H9 (cell line): ENCODE results near the gene ARHGAP24. TPM values are rescaled to one million over a fixed set of nuclear protein-coding genes. Genes with fewer than 3 reads are reported as not detected.

ENCODE experiments used
- DNase-seq: peaks from one replicate; pipeline ENCODE4 v3.0.0-alpha.2; 2017
- H2AFZ ChIP-seq: one replicate; pipeline ENCODE4 v1.6.1; 2013; ENCODE audit warnings: mild to moderate bottlenecking, low read length, control low read depth, moderate library complexity
- H2AK5ac ChIP-seq: 2 replicates; pipeline ENCODE4 v1.6.1; 2013; ENCODE audit warnings: low read length, control low read depth, mixed read lengths; ENCODE audit not compliant: insufficient read length
- H2BK120ac ChIP-seq: one replicate; pipeline ENCODE4 v1.6.1; 2013; ENCODE audit warnings: low read depth, mild to moderate bottlenecking, low read length, control low read depth, inconsistent platforms; ENCODE audit not compliant: poor library complexity, severe bottlenecking
- H2BK12ac ChIP-seq: 2 replicates; pipeline ENCODE4 v1.6.1; 2013; ENCODE audit warnings: low read length, control low read depth, mixed read lengths, low read depth; ENCODE audit not compliant: insufficient read length
- H2BK15ac ChIP-seq: 2 replicates; pipeline ENCODE4 v1.6.1; 2013; ENCODE audit warnings: low read depth, low read length, control low read depth
- H2BK20ac ChIP-seq: one replicate; pipeline ENCODE4 v1.6.1; 2013; ENCODE audit warnings: low read depth, mild to moderate bottlenecking, low read length, control low read depth, inconsistent platforms; ENCODE audit not compliant: poor library complexity, severe bottlenecking
- H2BK5ac ChIP-seq: 2 replicates; pipeline ENCODE4 v1.6.1; 2013; ENCODE audit warnings: low read length, control low read depth, mixed read lengths; ENCODE audit not compliant: insufficient read length
- H3K14ac ChIP-seq: 2 replicates; pipeline ENCODE4 v1.6.1; 2013; ENCODE audit warnings: low read length, control low read depth; ENCODE audit not compliant: insufficient read depth
- H3K18ac ChIP-seq: 2 replicates; pipeline ENCODE4 v1.6.1; 2013; ENCODE audit warnings: low read depth, mild to moderate bottlenecking, mixed read lengths, low read length, control low read depth; ENCODE audit not compliant: insufficient read length
- H3K23ac ChIP-seq: 2 replicates; pipeline ENCODE4 v1.6.1; 2013; ENCODE audit warnings: low read length, control low read depth, mixed read lengths, low read depth; ENCODE audit not compliant: insufficient read length
- H3K23me2 ChIP-seq: 2 replicates; pipeline ENCODE4 v1.6.1; 2013; ENCODE audit warnings: low read depth, mild to moderate bottlenecking, mixed read lengths, low read length, control low read depth; ENCODE audit not compliant: insufficient read length, poor library complexity, severe bottlenecking
- H3K27ac ChIP-seq: 2 replicates; pipeline ENCODE4 v1.5.1; 2013; ENCODE audit warnings: low read length, control low read depth, mixed read lengths, low read depth; ENCODE audit not compliant: insufficient read length
- H3K27me3 ChIP-seq: 2 replicates; pipeline ENCODE4 v1.6.1; 2013; ENCODE audit warnings: low read length, control low read depth, inconsistent platforms; ENCODE audit not compliant: insufficient read depth
- H3K4ac ChIP-seq: 2 replicates; pipeline ENCODE4 v1.6.1; 2013; ENCODE audit warnings: low read depth, mild to moderate bottlenecking, control low read depth, inconsistent platforms, low read length, moderate library complexity
- H3K4me1 ChIP-seq: 2 replicates; pipeline ENCODE4 v1.6.1; 2013; ENCODE audit warnings: low read length, control low read depth, inconsistent platforms; ENCODE audit not compliant: insufficient read depth
- H3K4me2 ChIP-seq: 2 replicates; pipeline ENCODE4 v1.6.1; 2013; ENCODE audit warnings: low read length, control low read depth, mixed read lengths; ENCODE audit not compliant: insufficient read length, insufficient read depth
- H3K56ac ChIP-seq: 2 replicates; pipeline ENCODE4 v1.6.1; 2013; ENCODE audit warnings: low read depth, mild to moderate bottlenecking, mixed read lengths, low read length, control low read depth; ENCODE audit not compliant: insufficient read length
- H3K79me1 ChIP-seq: 2 replicates; pipeline ENCODE4 v1.6.1; 2013; ENCODE audit warnings: low read depth, mild to moderate bottlenecking, moderate library complexity, low read length, control low read depth, inconsistent platforms; ENCODE audit not compliant: insufficient read depth, poor library complexity, severe bottlenecking
- H3K79me2 ChIP-seq: 2 replicates; pipeline ENCODE4 v1.6.1; 2013; ENCODE audit warnings: low read length, control low read depth, inconsistent platforms; ENCODE audit not compliant: insufficient read depth
- H3K9ac ChIP-seq: 2 replicates; pipeline ENCODE4 v1.6.1; 2013; ENCODE audit warnings: low read length, control low read depth, mixed read lengths; ENCODE audit not compliant: insufficient read length; ENCODE audit errors: extremely low read depth
- H3K9me3 ChIP-seq: one replicate; pipeline ENCODE4 v1.6.1; 2013; ENCODE audit warnings: low read depth, low read length, inconsistent platforms; ENCODE audit not compliant: control insufficient read depth
- H3T11ph ChIP-seq: one replicate; pipeline ENCODE4 v1.6.1; 2013; ENCODE audit warnings: mild to moderate bottlenecking, low read length, control low read depth, inconsistent platforms
- H4K20me1 ChIP-seq: one replicate; pipeline ENCODE4 v1.6.1; 2013; ENCODE audit not compliant: control insufficient read depth, insufficient read length, insufficient read depth
- H4K5ac ChIP-seq: 2 replicates; pipeline ENCODE4 v1.6.1; 2013; ENCODE audit warnings: low read depth, mild to moderate bottlenecking, mixed read lengths, low read length, control low read depth; ENCODE audit not compliant: insufficient read length
- H4K8ac ChIP-seq: replicated peaks from 2 replicates; pipeline ENCODE4 v1.6.1; 2013; ENCODE audit warnings: low read length, control low read depth, mixed read lengths, low read depth; ENCODE audit not compliant: insufficient read length
- H4K91ac ChIP-seq: 2 replicates; pipeline ENCODE4 v1.6.1; 2013; ENCODE audit warnings: low read depth, mild to moderate bottlenecking, moderate library complexity, mixed read lengths, low read length, control low read depth; ENCODE audit not compliant: insufficient read length
- H3K27ac Mint-ChIP-seq, 3 experiments: 2 replicates in 2 of 3; 3 replicates in 1 of 3; pipeline ENCODE4 v1.8.0; 2020 to 2021; ENCODE audit warnings: mixed read lengths in 3 of 3, mild to moderate bottlenecking in 1 of 3, moderate library complexity in 1 of 3
- H3K27me3 Mint-ChIP-seq: 2 replicates; pipeline ENCODE4 v1.8.0; 2021; ENCODE audit warnings: low read depth, mild to moderate bottlenecking, moderate library complexity, mixed read lengths
- H3K36me3 Mint-ChIP-seq, 3 experiments: 2 replicates in 2 of 3; 3 replicates in 1 of 3; pipeline ENCODE4 v1.8.0; 2020 to 2021; ENCODE audit warnings: low read depth in 3 of 3, mixed read lengths in 3 of 3; ENCODE audit not compliant: insufficient read depth in 1 of 3
- H3K4me1 Mint-ChIP-seq, 2 experiments: 2 replicates each; pipeline ENCODE4 v1.8.0; 2020; ENCODE audit warnings: mixed read lengths in 2 of 2
- H3K4me3 Mint-ChIP-seq, 2 experiments: 2 replicates in 1 of 2; 3 replicates in 1 of 2; pipeline ENCODE4 v1.8.0; 2020 to 2021; ENCODE audit warnings: mild to moderate bottlenecking in 2 of 2, mixed read lengths in 2 of 2, moderate library complexity in 1 of 2
- H3K9me3 Mint-ChIP-seq, 2 experiments: 2 replicates in 1 of 2; 3 replicates in 1 of 2; pipeline ENCODE4 v1.8.0; 2020; ENCODE audit warnings: mild to moderate bottlenecking in 2 of 2, mixed read lengths in 2 of 2, moderate library complexity in 1 of 2
- WGBS: extraction: QIAGEN DNeasy Blood & Tissue Kit; methylation state at CpG from one replicate; pipeline ENCODE4 v1.1.7; 2013; ENCODE audit warnings: missing lambda C conversion rate, low lambda C conversion rate, mixed read lengths; ENCODE audit not compliant: insufficient read length; ENCODE audit errors: extremely low coverage; 5-methylcytosine and 5-hydroxymethylcytosine counted together
- total RNA-seq: library from RNA; stranded (reverse); gene quantifications from 2 replicates; pipeline ENCODE4 v1.2.1, GENCODE V29; 2021
- TF ChIP-seq, protein P1 (sequence below): fragments of 200-600 bp; sonication (generic); conservative IDR thresholded peaks from 3 replicates; pipeline ENCODE4 v1.8.0; 2021; ENCODE audit warnings: antibody characterized with exemption, mild to moderate bottlenecking

ARHGAP24 gene
- total RNA-seq, 1 experiment from 2014 or later = 0.37 TPM

DNA sequence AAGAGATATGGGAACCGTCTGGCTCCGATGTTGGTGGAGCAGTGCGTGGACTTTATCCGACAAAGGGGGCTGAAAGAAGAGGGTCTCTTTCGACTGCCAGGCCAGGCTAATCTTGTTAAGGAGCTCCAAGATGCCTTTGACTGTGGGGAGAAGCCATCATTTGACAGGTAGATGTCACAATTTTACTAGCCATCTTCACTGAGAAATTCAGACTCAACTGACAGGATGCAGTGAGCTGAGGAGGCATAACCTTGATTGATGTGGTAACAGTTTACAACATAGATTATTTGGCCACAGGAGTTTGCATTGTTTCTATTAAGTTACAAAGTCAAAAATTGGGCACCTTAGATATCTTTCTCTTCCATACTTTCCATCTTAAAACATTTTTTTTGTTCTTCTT, 467.2 kb downstream of the ARHGAP24 start:
- no peak overlapping the region for H2AFZ ChIP-seq
- H4K5ac ChIP-seq = no peak overlapping the region
- Mint-ChIP-seq H3K4me3 (no peak overlapping the region), H3K9me3 (no peaks in the 10 kb centered on the region), H3K27ac (peak overlapping the region in 1 of 3 experiments; percentile 25; a peak in 1 of 7 replicates), H3K27me3 (no peaks in the 10 kb centered on the region; the same call in 1 of the 2 replicates), H3K36me3 (no peaks in the 10 kb centered on the region), H3K4me1 (peaks cover 0 to 4% of the 10 kb centered on the region in 2 experiments; a peak in 2 of 4 replicates)
- no peak overlapping the region for H2BK120ac ChIP-seq
- no peak overlapping the region for H3K56ac ChIP-seq
- no peak overlapping the region for H2BK12ac ChIP-seq
- no peak overlapping the region for H3K23ac ChIP-seq
- H3K27ac ChIP-seq = no peak overlapping the region
- H4K8ac ChIP-seq = no peak overlapping the region
- no peak overlapping the region for H2AK5ac ChIP-seq
- no peak overlapping the region for H3T11ph ChIP-seq
- H4K91ac ChIP-seq = no peak overlapping the region
- H4K20me1 ChIP-seq = no peaks in the 10 kb centered on the region
- no peak overlapping the region for H3K4ac ChIP-seq
- no peaks in the 10 kb centered on the region for H3K4me1 ChIP-seq
- H3K9me3 ChIP-seq = no peaks in the 10 kb centered on the region
- H3K14ac ChIP-seq = no peak overlapping the region
- no peak overlapping the region for H3K18ac ChIP-seq
- DNase-seq = no peak
- no peaks in the 10 kb centered on the region for H3K23me2 ChIP-seq
- H3K27me3 ChIP-seq = no peaks in the 10 kb centered on the region
- TF ChIP-seq, protein P1, sequence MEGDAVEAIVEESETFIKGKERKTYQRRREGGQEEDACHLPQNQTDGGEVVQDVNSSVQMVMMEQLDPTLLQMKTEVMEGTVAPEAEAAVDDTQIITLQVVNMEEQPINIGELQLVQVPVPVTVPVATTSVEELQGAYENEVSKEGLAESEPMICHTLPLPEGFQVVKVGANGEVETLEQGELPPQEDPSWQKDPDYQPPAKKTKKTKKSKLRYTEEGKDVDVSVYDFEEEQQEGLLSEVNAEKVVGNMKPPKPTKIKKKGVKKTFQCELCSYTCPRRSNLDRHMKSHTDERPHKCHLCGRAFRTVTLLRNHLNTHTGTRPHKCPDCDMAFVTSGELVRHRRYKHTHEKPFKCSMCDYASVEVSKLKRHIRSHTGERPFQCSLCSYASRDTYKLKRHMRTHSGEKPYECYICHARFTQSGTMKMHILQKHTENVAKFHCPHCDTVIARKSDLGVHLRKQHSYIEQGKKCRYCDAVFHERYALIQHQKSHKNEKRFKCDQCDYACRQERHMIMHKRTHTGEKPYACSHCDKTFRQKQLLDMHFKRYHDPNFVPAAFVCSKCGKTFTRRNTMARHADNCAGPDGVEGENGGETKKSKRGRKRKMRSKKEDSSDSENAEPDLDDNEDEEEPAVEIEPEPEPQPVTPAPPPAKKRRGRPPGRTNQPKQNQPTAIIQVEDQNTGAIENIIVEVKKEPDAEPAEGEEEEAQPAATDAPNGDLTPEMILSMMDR = no peak
- H3K79me1 ChIP-seq = no peaks in the 10 kb centered on the region
- no peak overlapping the region for H3K4me2 ChIP-seq
- WGBS = no CpG with 5 or more reads among the region's 5 CpGs
- H3K79me2 ChIP-seq = no peaks in the 10 kb centered on the region
- H3K9ac ChIP-seq = no peak overlapping the region
- H2BK5ac ChIP-seq = no peak overlapping the region
- H2BK20ac ChIP-seq = no peak overlapping the region
- no peak overlapping the region for H2BK15ac ChIP-seq
